GM18868 (cell line): ENCODE measurements around the gene MORN4.
"Not testable (repeated sequence)": the region's sequence is repeated elsewhere in the genome, so short reads cannot be mapped to it uniquely, and the experiment has no call there.

Source experiments
- ATAC-seq: cut with Tn5 transposase; IDR thresholded peaks from one replicate; pipeline ENCODE4 v1.9.1; 2021; ENCODE audit warnings: mild to moderate bottlenecking, moderate library complexity; ENCODE audit not compliant: unreplicated experiment

MORN4 gene

DNA sequence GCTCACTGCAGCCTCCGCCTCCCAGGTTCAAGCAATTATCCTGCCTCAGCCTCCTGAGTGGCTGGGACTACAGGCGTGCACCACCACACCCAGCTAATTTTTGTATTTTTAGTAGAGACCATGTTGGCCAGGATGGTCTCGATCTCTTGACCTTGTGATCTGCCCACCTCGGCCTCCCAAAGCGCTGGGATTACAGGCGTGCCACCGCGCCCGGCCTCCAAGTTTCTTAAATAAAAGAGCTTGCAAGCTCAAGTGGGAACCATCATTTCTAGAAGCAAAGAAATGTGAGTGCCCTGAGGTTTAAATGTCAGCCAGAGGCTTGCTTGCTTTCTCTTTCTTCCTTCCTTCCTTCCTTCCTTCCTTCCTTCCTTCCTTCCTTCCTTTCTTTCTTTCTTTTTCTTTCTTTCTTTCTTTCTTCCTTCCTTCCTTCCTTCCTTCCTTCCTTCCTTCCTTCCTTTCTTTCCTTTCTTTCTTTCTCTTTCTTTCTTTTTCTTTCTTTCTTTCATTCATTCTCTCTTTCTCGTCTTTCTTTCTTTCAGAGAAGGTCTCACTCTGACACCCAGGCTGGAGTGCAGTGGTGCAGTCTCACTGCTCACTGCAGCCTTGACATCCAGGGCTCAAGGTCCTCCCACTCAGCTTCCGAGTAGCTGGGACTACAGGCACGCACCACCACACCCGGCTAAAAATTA is 9.3 kb upstream of the MORN4 start:
- ATAC-seq: not testable (repeated sequence)

DNA sequence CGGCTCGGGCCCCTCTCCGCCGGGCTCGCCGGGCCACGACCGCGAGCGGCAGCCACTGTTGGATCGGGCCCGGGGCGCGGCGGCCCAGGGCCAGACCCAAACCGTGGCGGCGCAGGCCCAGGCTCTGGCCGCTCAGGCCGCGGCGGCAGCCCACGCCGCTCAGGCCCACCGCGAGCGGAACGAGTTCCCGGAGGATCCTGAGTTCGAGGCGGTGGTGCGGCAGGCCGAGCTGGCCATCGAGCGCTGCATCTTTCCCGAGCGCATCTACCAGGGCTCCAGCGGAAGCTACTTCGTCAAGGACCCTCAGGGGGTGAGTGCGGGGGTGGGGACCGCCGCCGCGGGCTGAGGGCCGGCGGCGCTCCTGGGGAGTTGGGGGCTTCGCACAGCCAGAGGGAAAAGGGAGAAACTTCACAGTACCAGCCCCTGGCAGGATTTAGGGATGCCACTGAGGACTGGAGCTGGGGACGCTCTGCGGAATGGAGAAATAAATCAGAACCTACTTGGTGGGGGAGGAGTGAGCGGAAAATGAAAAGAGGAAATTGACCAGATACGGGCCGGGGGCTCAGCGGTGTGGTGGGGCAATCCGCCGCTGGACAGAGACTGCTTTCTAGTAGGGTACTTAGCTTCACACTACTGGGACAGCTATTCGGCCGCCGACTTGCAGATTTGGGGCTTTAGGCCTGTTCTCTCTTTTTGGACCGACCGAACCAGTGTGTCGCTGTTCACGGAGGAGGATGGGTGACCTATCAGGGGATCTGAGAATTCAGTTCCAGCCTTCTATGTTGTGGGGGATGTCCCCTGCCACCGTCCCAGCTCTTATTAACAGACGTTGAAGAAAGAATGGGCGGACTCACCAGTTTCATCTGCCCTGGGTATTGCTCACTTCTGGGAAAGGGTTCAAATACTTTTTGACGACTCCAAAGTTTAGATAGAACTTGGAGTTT is 7.8 kb upstream of the MORN4 start:
- ATAC-seq: peak; percentile 11

GRCh38 chr10:97640174-97640867 is 7.0 kb upstream of the MORN4 start, which contains the start of gene PI4K2A:
Gene PI4K2A, plus strand, starts transcription at chr10:97640671. Its CDS starts 72 bp downstream, at chr10:97640743.
- peak; percentile 98 for ATAC-seq

- not testable (repeated sequence) for ATAC-seq
These were observed 5.8 kb upstream of the MORN4 start for GRCh38 chr10:97639090-97639489.

DNA sequence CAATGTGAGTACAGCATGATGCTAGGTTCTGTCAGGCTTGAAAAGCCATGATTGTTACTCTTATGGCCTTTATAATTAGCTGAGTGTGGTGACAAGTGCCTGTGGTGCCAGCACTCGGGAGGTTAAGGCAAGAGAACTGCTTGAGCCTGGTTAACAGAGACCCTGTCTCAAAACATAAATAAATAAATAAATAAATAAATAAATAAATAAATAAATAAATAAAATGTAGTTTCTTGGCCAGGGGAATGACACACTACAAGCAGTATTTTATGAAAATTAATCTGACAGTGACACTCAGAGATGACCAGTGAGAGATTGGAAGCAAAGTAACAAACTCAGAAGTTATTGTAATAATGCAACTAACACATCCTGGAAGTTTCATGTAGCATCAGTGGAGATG is 2.3 kb upstream of the MORN4 start:
- ATAC-seq: no peak

- no peak for ATAC-seq
These were observed 621 bp upstream of the MORN4 start for GRCh38 chr10:97633921-97634320.

DNA sequence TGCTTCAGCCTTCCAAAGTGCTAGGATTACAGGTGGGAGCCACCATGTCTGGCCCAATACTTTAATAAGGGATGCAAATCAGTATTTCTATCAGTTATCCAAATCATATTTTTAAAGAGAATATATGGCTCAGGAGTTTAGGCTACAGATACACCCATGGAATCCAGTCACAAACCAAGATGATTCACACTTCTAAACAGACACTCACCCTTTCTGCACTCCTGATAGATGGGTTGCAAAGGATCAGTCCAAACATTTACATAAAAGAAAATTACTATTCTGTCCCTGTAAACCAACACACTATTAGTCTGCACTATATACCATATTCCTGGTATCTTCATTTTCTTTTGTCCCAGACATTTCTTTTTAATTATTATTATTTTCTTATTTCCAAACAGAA is 2.2 kb downstream of the MORN4 start:
- ATAC-seq: no peak

- no peak for ATAC-seq
These were observed 4.0 kb downstream of the MORN4 start for GRCh38 chr10:97629289-97629688.

GRCh38 chr10:97628228-97628627 is 5.1 kb downstream of the MORN4 start:
- ATAC-seq: no peak

DNA sequence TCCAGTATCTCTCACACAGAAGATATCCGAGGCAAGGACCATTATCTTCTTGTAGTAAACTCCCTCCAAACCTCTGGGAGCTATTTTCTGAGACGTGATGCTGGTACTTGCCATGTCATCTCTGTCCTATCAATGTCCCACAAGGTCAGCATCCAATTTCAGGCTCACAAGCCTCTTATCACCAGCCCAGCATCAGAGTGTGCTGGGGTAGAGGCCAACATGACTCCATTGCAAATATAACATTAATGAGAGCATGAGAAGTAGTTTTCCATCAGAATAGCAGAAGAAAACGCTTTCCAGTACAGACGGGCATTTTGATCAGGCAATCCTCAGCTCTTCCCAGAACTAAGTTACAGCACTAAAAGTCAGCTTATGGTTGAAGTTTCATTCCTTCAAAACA is 5.6 kb downstream of the MORN4 start:
- ATAC-seq: no peak

DNA sequence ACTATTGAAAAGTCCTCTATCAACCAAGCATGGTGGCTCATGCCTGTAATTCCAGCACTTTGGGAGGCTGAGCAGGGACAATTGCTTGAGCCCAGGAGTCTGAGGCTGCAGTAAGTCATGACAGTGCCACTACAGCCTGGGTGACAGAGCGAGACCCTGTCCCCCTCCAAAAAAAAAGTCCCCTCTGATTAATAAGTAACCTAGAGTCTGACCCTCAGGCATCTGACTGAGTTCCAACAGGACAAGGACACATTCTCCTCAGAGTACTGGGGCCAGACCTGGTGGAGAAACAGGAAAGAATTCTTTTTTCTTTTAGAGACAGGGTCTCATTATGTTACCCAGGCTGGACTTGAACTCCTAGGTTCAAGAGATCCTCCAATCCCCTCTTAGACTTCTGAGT is 10.0 kb downstream of the MORN4 start:
- ATAC-seq: no peak

- no peak for ATAC-seq
These were observed 14.6 kb downstream of the MORN4 start for GRCh38 chr10:97618733-97619132.

DNA sequence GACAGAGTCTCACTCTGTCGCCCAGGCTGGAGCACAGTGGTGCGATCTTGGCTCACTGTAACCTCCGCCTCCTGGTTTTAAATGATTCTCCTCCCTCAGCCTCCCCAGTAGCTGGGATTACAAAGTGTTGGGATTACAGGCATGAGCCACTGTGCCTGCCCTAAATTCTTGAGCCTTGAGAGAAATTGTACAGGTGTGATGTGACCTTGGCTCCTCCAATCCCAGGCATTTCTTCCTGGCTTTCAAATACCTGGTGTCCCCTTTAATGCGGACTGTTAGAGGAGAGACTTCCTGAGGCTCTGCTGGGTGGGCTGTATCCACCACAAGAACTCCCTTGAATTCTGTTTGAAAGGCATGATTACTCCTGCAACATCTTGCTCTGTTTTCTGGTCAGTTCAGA is 15.0 kb downstream of the MORN4 start:
- ATAC-seq: no peak

DNA sequence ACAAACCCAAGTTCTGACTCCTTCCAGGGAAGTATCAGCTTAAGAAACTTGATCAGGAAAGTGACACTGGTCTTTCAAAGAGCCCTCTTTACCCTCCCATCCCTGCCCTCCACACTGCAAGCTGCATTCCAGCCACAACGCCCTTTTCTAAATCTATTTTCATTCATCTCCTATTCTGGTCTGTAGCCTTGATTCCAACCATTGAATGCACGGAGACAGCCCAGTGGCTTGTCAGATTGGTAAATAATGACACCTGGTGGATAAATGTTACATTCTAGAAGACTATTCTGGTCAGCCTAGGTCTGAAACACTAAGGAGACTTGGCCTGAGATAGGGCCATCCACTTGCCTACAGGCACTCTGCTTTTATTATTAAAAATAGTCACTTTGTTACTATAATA is 20.9 kb downstream of the MORN4 start:
- no peak for ATAC-seq

GRCh38 chr10:97611473-97611872 is 21.8 kb downstream of the MORN4 start:
- no peak for ATAC-seq

DNA sequence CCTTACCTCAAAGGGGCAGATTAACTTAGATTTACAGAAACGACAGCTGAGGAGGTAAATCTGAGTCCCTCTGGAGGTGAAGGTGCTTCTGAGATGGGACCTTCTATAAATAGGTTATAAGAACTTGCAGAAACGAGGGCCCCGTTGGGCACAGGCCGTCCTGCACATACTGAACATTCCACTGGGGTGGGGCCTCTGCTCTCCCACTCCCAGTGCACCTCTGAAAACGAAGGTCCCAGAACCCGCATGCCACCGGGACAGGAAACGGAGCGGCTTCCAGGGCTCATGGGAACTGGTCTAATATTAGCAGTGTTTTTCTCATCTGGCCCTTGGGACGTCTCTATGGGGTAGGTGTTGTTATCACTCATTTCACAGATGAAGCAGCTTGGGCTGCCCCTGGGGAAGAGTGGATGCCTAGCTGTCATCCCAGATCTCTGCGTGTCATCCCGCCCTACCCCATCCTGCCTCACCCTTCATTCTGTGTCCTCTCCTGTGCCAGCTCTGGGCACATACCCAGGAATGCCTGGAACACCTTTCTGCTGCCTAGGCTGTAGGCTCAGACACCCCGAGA is 24.2 kb downstream of the MORN4 start:
- ATAC-seq: no peak

- ATAC-seq: no peak
These were observed 26.1 kb downstream of the MORN4 start for GRCh38 chr10:97607095-97607636.

DNA sequence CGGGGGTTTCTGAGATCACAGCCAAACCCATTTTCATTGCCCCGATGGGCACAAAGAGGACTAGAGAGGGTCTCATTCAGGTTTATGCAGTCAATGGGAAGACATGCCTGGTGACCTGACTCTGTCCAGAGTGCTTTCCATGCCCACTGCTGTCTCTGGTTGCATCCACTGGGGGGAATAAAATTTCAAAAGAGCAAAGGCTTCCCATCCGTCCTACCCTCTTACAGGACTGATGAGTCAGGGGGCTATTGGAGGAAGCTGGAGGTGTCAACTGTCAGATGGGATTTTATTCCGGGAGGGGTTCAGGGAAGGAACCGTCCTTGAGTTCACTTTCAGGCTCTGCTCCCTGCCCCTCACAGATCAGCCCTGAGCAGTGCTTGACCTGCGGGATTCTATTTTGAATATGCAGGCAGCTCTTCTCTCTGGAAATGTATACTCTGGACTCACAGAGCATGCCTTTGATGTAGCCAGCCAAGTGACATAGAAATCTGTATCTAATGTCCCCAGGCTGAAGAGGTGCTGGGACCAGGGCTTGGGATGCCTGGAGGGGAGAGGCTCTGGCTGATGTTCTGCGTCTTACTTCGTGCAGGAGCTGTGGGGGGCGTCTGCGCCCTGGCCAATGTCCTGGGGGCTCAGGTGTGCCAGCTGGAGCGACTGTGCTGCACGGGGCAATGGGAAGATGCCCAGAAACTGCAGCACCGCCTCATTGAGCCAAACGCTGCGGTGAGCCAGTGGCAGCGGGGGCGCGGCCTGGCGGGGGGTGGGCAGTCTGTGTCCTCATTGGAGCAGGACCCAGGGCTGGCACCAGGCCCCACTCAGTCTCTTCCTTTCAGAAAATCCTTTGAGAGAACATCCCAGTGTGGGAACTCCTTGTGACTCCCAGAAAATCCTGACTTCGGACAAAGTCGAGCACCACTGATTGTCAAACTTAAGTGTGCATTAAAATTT is 31.8 kb downstream of the MORN4 start:
- no peak for ATAC-seq

DNA sequence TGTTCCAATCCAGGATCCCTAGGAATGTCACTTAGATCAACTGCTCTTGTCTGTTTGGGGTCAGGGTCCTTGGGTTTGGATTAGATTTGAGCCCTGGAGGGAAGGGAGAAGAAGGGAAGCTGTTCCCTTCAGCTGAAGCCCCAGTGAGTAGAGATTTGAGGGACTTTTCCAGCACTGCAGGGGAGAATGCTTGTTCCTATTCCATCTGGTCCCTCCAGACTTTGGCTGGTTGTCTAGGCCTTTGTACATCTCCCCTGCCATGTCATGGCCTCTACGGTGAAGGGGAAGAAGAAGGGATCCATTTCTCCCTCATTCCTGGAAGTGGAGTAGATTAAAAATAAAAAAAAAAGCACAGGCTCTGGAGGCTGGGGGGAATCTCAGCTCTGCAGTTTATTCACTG is 32.7 kb downstream of the MORN4 start:
- no peak for ATAC-seq

GRCh38 chr10:97599272-97599619 is 34.1 kb downstream of the MORN4 start:
- no peak for ATAC-seq
